Colonic mucosa (tissue), 4 donors: ENCODE data around the gene RFX3. TPM values are rescaled to one million over a fixed set of nuclear protein-coding genes. Genes with fewer than 3 reads are reported as not detected.

ENCODE experiments used
- DNase-seq: peaks from one replicate; pipeline ENCODE4 v3.0.0-alpha.2; 2020
- H3K27ac ChIP-seq: fragments of 200-600 bp; one replicate; pipeline ENCODE4 v1.8.0; 2021
- H3K27me3 ChIP-seq: fragments of 200-600 bp; one replicate; pipeline ENCODE4 v1.8.0; 2021
- H3K36me3 ChIP-seq: fragments of 200-600 bp; one replicate; pipeline ENCODE4 v1.8.0; 2021
- H3K4me1 ChIP-seq: fragments of 200-600 bp; one replicate; pipeline ENCODE4 v1.8.0; 2021; ENCODE audit warnings: mild to moderate bottlenecking
- H3K4me3 ChIP-seq: fragments of 200-600 bp; one replicate; pipeline ENCODE4 v1.8.0; 2021
- H3K9ac ChIP-seq, 2 donors: one replicate each; pipeline ENCODE4 v1.7.0; 2013; ENCODE audit warnings: control low read depth in 2 of 2, low read depth in 2 of 2, low read length in 2 of 2
- H3K9me3 ChIP-seq: fragments of 200-600 bp; one replicate; pipeline ENCODE4 v1.8.0; 2021
- CTCF ChIP-seq: fragments of 200-600 bp; IDR thresholded peaks from one replicate; pipeline ENCODE4 v1.8.0; 2022; ENCODE audit warnings: antibody characterized with exemption, mild to moderate bottlenecking
- intact Hi-C: fragments of 100-400 bp; cut with DNase I; formaldehyde crosslinking; loops from one replicate; pipeline ENCODE4 v1.14.1; 2022
- total RNA-seq, 2 donors: library from RNA; stranded (reverse); fragmentation: NEBNext Ultra II Directional in 1 of 2; extraction: Animal tissue kit (Norgen Biotek cat#: 25700) in 1 of 2; gene quantifications; one replicate each; pipeline ENCODE4 v1.2.1, GENCODE V29; 2021
- donor health status: healthy.
- donor health status: DM: no; HTN: no; CAD: no.
- donor health status: DM: no; HTN: no; CAD: no.

RFX3 gene
- total RNA-seq, 2 donors from 2014 or later = 9.8 to 12.1 TPM

GRCh38 chr9:3359778-3360177, 166.0 kb downstream of the RFX3 start:
- Histone ChIP-seq H3K27me3 (no peaks in the 10 kb centered on the region), H3K27ac (no peak overlapping the region), H3K4me3 (no peak overlapping the region), H3K4me1 (no peaks in the 10 kb centered on the region), H3K9ac (no peak overlapping the region), H3K9me3 (no peaks in the 10 kb centered on the region), H3K36me3 (no peaks in the 10 kb centered on the region)
- DNase-seq = no peak
- intact Hi-C loops = no loop called here
- TF ChIP-seq CTCF = no peak

- no peaks in the 10 kb centered on the region for H3K9me3 ChIP-seq
- DNase-seq = no peak
- no peak overlapping the region for H3K9ac ChIP-seq
- no peaks in the 10 kb centered on the region for H3K4me1 ChIP-seq
- H3K4me3 ChIP-seq = no peak overlapping the region
- TF ChIP-seq CTCF = no peak
- intact Hi-C loops = no loop called here
- H3K27ac ChIP-seq = no peak overlapping the region
- H3K27me3 ChIP-seq = no peaks in the 10 kb centered on the region
- H3K36me3 ChIP-seq = no peaks in the 10 kb centered on the region
Observed at GRCh38 chr9:3359048-3359692, 166.6 kb downstream of the RFX3 start.

GRCh38 chr9:3348169-3348568, 177.6 kb downstream of the RFX3 start:
- no peak overlapping the region for H3K4me3 ChIP-seq
- no peak for TF ChIP-seq CTCF
- DNase-seq = no peak
- H3K9ac ChIP-seq = no peak overlapping the region
- H3K27ac ChIP-seq = no peak overlapping the region
- H3K36me3 ChIP-seq = no peaks in the 10 kb centered on the region
- H3K4me1 ChIP-seq = no peaks in the 10 kb centered on the region
- intact Hi-C loops = no loop called here
- no peaks in the 10 kb centered on the region for H3K27me3 ChIP-seq
- H3K9me3 ChIP-seq = no peaks in the 10 kb centered on the region

GRCh38 chr9:3346549-3346948, 179.3 kb downstream of the RFX3 start:
- intact Hi-C loops = no loop called here
- Histone ChIP-seq H3K4me1 (no peaks in the 10 kb centered on the region), H3K9ac (no peak overlapping the region), H3K4me3 (no peak overlapping the region), H3K36me3 (no peaks in the 10 kb centered on the region), H3K9me3 (no peaks in the 10 kb centered on the region), H3K27me3 (no peaks in the 10 kb centered on the region), H3K27ac (no peak overlapping the region)
- no peak for TF ChIP-seq CTCF
- no peak for DNase-seq

DNA sequence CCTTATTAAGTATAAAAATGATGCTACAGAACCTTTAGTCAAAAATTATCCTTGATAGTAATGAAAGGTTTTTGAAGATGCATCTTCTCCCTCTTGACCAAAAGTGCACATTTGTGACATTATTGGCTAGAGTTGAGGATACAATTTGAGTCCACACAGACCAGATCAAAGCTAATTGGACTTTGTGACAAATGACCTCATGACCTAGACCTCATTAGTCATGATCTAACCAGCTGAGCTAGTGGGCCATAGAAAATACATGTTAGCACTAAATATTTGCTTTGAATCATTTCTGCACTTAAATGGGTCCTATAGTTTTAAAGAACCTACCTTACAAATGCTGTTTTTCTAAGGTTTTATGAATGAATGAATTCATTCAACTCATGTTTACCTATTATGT, 182.1 kb downstream of the RFX3 start:
- no peak for TF ChIP-seq CTCF

More for the DNA sequence above, 182.1 kb downstream of the RFX3 start:
- Histone ChIP-seq H3K9ac (no peak overlapping the region), H3K36me3 (no peaks in the 10 kb centered on the region), H3K4me3 (no peak overlapping the region), H3K4me1 (no peaks in the 10 kb centered on the region), H3K27ac (no peak overlapping the region), H3K9me3 (no peaks in the 10 kb centered on the region), H3K27me3 (no peaks in the 10 kb centered on the region)
- no peak for DNase-seq
- intact Hi-C loops = no loop called here
